HuH-7 (cell line): ENCODE results near the gene ZMYND12.

ENCODE experiments used
- DNase-seq: peaks from one replicate; pipeline ENCODE4 v3.0.0; 2011; ENCODE audit warnings: low spot score

The ZMYND12 gene

GRCh38 chr1:42439940-42440339 lies 15.9 kb downstream of the ZMYND12 start:
- no peak for DNase-seq

GRCh38 chr1:42434340-42434739 lies 21.5 kb downstream of the ZMYND12 start:
- DNase-seq, result no peak

GRCh38 chr1:42433369-42433768 lies 22.5 kb downstream of the ZMYND12 start:
- DNase-seq, result no peak

- no peak for DNase-seq
Measured at GRCh38 chr1:42432714-42433113, 23.1 kb downstream of the ZMYND12 start.

- peak; percentile 10 for DNase-seq
Measured at GRCh38 chr1:42431514-42431913, 24.3 kb downstream of the ZMYND12 start.

GRCh38 chr1:42430286-42431135 lies 25.3 kb downstream of the ZMYND12 start:
- no peak for DNase-seq

GRCh38 chr1:42429603-42430002 lies 26.2 kb downstream of the ZMYND12 start:
- DNase-seq, result no peak

GRCh38 chr1:42427240-42427639 lies 28.6 kb downstream of the ZMYND12 start:
- DNase-seq, result no peak

- no peak for DNase-seq
Measured at GRCh38 chr1:42424201-42424600, 31.6 kb downstream of the ZMYND12 start.

- DNase-seq, result no peak
Measured at GRCh38 chr1:42423681-42424080, 32.1 kb downstream of the ZMYND12 start.

GRCh38 chr1:42422737-42423136 lies 33.1 kb downstream of the ZMYND12 start:
- DNase-seq, result no peak

GRCh38 chr1:42420911-42421585 lies 34.8 kb downstream of the ZMYND12 start:
- no peak for DNase-seq

- DNase-seq, result no peak
Measured at GRCh38 chr1:42420121-42420520, 35.7 kb downstream of the ZMYND12 start.

- DNase-seq, result no peak
Measured at GRCh38 chr1:42419126-42419821, 36.5 kb downstream of the ZMYND12 start.

- no peak for DNase-seq
Measured at GRCh38 chr1:42418516-42418915, 37.3 kb downstream of the ZMYND12 start.

- DNase-seq, result no peak
Measured at GRCh38 chr1:42417166-42417565, 38.7 kb downstream of the ZMYND12 start.

GRCh38 chr1:42414551-42415496 lies 41.0 kb downstream of the ZMYND12 start:
- DNase-seq, result no peak

- DNase-seq, result no peak
Measured at GRCh38 chr1:42403880-42404400, 51.9 kb downstream of the ZMYND12 start.

GRCh38 chr1:42399315-42400100 lies 56.3 kb downstream of the ZMYND12 start:
- DNase-seq, result no peak

- no peak for DNase-seq
Measured at GRCh38 chr1:42392967-42393848, 62.6 kb downstream of the ZMYND12 start.
